ENCODE results near the gene ITPK1.

ITPK1 gene

DNA sequence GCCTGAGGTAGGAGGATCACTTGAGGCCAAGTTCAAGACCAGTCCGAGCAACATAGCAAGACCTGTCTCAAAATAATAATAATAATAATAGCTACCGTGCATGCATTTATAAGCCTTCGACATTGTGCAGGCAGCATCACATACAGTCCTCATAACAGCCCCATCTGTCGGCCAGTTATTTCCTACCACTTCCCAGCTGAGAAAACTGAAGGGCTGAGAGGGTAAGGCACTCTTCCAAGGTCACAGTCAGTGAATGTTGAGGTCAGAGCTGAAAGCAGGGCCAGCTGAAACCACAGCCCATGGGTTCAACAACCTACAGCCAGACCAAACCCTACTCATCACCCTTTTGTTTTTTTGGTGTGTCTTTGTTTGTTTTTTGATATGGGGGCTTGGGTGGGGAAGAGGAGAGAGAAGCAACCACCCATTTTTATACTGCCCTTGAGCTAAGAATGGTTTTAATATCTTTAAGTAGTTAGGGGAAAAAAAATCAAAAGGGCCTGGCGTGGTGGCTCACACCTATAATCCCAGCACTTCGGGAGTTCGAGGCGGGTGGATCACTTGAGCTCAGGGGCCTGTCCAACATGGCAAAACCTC, 16.8 kb upstream of the ITPK1 start:
- in situ Hi-C loops (cut with HindIII; ENCODE audit: low sequenced_read_pairs) = loop anchor here (25.0 kb wide), 1 partner anchor 295 kb away; no protein-coding TSS in a partner anchor

DNA sequence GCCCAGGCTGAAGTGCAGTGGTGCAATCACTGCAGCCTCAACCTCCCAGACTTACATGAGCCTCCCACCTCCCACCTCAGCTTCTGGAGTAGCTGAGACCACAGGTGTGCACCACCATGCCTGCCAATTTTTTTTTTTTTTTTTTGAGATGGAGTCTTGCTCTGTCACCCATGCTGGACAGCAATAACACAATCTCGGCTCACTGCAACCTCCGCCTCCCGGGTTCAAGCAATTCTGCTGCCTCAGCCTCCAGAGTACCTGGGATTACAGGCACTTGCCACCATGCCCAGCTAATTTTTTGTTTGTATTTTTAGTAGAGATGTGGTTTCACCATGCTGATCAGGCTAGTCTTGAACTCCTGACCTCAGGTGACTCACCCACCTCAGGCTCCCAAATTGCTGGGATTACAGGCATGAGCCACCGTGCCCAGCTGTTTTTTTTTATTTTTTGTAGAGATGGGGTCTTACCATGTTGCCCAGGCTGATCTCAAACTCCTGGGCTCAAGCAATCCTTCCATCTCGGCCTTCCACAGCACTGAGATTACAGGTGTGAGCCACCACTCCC, 15.6 kb upstream of the ITPK1 start:
- in situ Hi-C loops (cut with HindIII; ENCODE audit: low sequenced_read_pairs) = loop anchor here (25.0 kb wide), 1 partner anchor 294 kb away; no protein-coding TSS in a partner anchor

- in situ Hi-C loops (cut with HindIII; ENCODE audit: low sequenced_read_pairs) = loop anchor here (25.0 kb wide), 1 partner anchor 292 kb away; no protein-coding TSS in a partner anchor
Observed at GRCh38 chr14:93128725-93129459, 13.2 kb upstream of the ITPK1 start.

DNA sequence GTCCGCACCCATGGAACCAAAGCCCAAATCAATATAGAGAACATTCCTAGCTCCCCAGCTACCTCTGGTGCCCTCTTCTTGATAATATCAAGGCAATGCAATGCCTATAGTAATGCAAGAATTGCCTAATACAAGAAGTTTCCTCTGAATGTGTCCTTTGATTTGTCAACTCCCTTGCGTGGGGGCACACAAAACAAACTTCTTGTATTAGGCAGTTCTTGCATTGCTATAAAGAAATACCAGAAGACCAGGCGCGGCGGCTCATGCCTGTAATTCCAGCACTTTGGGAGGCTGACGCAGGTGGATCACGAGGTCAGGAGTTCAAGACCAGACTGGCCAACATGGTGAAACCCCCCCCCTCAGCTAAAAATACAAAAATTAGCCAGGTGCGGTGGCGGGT, 10.4 kb upstream of the ITPK1 start:
- in situ Hi-C loops (cut with HindIII; ENCODE audit: low sequenced_read_pairs) = loop anchor here (25.0 kb wide), 1 partner anchor 289 kb away; no protein-coding TSS in a partner anchor

- in situ Hi-C loops (cut with HindIII; ENCODE audit: low sequenced_read_pairs) = no loop called here
Observed at GRCh38 chr14:93122826-93123225, 7.1 kb upstream of the ITPK1 start.

DNA sequence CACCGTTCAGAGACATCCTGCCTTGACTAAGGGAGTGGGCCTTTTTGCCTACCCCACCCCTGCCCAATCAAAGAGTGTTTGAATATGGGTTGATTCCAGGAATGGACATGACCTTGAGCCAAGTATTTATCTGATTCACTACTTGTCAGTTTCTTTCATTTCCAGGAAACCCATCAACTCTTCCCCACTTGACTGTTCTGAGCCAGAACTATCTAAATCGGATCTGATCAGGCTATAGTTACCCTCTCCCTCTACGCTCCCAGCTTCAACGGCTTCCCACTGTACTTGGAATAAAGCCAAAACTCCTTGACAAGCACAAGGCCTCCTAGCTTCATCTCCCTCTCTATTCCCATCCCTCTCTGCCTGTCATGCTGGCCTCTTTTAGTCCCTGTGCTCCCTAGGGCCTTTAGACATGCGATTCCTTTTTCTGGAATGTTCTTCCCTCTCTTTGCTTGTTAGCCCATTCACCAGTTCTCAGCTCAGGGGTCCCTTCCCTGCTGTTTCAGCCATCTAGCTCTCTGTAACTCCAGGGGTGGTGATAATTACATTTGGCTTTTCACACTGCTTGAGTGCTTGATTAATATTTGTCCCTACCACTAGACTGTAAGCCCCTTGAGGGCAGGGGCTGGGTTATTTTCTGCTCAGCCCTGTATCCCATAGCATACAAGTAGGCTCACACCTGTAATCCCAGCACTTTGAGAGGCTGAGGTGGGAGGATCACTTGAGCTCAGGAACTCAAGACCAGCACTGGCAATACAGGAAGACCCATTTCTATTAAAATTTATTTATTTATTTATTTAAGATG, 5.5 kb upstream of the ITPK1 start:
- in situ Hi-C loops (cut with HindIII; ENCODE audit: low sequenced_read_pairs) = no loop called here

DNA sequence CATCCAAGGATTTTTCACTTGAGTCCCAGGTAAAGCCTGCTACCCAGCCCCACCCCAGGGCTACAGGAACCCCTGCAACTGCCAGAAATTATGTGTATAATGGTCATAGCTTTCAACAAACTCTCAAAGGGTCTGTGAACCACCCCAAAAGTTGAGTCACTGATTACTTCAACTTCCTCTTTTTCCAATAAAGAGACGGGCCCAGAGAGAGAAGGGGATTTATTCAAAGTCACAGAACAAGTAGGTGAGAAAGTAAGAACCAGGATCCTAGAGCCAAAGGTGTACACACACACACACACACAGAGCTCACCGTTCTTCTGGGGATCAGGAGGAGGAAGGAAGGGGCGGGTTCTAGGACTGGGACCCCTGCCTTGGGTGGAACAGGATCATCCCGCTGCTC, 4.8 kb upstream of the ITPK1 start:
- in situ Hi-C loops (cut with HindIII; ENCODE audit: low sequenced_read_pairs) = no loop called here

DNA sequence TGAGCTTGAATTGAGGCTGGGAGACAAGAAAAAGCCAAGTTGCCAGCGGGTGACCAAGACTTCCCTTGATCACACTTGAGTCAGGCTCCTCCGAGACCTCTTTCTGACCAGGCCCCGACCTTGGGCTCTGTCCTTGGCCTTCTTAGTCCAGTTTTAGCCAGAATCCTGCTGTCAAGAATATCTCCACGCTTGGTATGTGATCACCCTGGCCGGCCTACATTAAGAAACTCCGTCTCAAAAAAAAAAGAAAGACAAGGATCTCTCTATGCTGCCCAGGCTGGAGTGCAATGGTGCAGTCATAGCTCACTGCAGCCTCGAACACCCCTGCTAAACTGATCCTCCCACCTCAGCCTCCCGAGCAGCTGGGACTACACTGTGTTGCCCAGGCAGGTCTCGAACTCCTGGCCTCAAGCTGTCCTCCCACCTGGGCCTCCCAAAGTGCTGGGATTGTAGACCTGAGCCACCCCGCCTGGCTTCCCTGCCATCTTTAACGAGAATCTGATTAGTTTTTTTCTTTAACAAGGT, 1.0 kb upstream of the ITPK1 start:
- in situ Hi-C loops (cut with HindIII; ENCODE audit: low sequenced_read_pairs) = no loop called here

- in situ Hi-C loops (cut with HindIII; ENCODE audit: low sequenced_read_pairs) = no loop called here
Observed at GRCh38 chr14:93115069-93115820, 480 bp downstream of the ITPK1 start.

GRCh38 chr14:93114713-93115068, 1.0 kb downstream of the ITPK1 start:
- in situ Hi-C loops (cut with HindIII; ENCODE audit: low sequenced_read_pairs) = loop anchor here (5.0 kb wide), 1 partner anchor 152 kb away; no protein-coding TSS in a partner anchor

- in situ Hi-C loops (cut with HindIII; ENCODE audit: low sequenced_read_pairs) = loop anchor here (5.0 kb wide), 1 partner anchor 152 kb away; no protein-coding TSS in a partner anchor
Observed at GRCh38 chr14:93114068-93114710, 1.5 kb downstream of the ITPK1 start.

DNA sequence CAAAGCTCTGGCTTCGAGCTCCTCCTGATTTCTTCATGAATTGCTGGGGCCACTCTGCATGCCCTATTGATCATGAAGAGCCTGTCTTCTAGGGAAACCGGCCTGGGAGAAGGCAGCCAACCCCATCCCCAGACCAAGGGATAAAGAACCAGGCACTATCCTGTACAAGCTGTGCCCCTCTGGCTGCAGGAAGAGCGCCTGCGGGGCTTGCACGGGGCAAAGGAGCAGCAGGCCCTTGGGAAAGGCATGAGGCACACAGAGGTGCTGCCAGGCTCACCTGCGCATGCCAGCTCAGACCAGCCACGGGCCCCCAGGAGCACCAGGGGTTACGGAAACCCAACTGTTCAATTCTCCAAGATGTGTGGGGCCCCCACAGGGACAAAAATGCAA, 2.1 kb downstream of the ITPK1 start:
- in situ Hi-C loops (cut with HindIII; ENCODE audit: low sequenced_read_pairs) = loop anchor here (5.0 kb wide), 1 partner anchor 151 kb away; no protein-coding TSS in a partner anchor

GRCh38 chr14:93112891-93113677, 2.6 kb downstream of the ITPK1 start:
- in situ Hi-C loops (cut with HindIII; ENCODE audit: low sequenced_read_pairs) = loop anchor here (5.0 kb wide), 1 partner anchor 151 kb away; no protein-coding TSS in a partner anchor

- in situ Hi-C loops (cut with HindIII; ENCODE audit: low sequenced_read_pairs) = loop anchor here (5.0 kb wide), 1 partner anchor 149 kb away; no protein-coding TSS in a partner anchor
Observed at GRCh38 chr14:93111541-93111940, 4.2 kb downstream of the ITPK1 start.

GRCh38 chr14:93110856-93111419, 4.8 kb downstream of the ITPK1 start:
- in situ Hi-C loops (cut with HindIII; ENCODE audit: low sequenced_read_pairs) = loop anchor here (5.0 kb wide), 1 partner anchor 149 kb away; no protein-coding TSS in a partner anchor

DNA sequence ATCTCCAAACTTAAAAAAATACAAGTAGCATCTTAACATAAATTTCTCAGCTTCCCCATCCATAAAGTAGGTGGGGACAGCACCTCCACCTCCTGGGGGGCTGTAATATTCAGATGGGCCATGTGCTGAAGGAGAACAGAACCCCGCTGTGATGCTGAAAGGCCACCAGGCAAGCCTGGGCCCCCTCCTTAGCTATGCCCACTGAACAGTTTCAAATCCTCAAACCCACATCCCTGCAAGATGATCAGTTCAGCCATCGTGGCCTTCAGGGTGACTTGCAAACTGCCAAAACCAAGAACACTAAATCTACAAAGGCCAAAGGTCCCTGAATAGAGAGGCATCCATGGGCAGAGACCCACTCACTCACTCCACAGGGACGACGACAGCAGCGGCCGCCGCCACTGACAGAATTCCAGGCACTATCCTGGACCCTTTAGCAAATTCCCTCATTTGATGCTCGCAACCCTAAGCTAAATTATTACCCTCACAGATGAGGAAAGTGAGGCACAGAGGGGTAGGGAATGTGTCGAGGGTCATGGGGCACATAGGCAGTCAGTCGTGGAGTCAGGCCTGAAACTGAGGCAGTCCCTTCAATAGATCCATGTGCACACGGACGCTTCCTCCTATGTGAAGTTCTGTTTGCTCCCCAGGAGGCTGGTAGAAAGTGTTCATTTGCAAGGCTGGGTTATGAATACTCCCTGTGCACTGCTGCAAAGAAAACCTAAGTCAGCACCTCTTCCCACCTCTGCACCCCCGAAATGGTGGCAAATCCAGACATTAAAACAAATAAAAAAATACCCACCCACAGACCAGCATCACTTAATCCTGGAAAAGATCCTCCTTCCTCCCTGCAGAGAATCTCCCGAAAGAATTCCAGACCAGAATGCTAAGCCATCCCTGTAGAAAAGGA, 5.9 kb downstream of the ITPK1 start:
- in situ Hi-C loops (cut with HindIII; ENCODE audit: low sequenced_read_pairs) = loop anchor here (5.0 kb wide), 1 partner anchor 148 kb away; no protein-coding TSS in a partner anchor

GRCh38 chr14:93108105-93108504, 7.6 kb downstream of the ITPK1 start:
- in situ Hi-C loops (cut with HindIII; ENCODE audit: low sequenced_read_pairs) = no loop called here
